Measurements from ENCODE around the gene KCNE5. TPM values are rescaled to one million over a fixed set of nuclear protein-coding genes. Genes with fewer than 3 reads are reported as not detected.

Gene KCNE5
- total and polyA plus RNA-seq, 9 of the 15 experiments (the other 6 are each of a cell fraction or from before 2014, with no cell fraction given): 0.08 to 0.38 (median 0.21) TPM; not detected in 1

DNA sequence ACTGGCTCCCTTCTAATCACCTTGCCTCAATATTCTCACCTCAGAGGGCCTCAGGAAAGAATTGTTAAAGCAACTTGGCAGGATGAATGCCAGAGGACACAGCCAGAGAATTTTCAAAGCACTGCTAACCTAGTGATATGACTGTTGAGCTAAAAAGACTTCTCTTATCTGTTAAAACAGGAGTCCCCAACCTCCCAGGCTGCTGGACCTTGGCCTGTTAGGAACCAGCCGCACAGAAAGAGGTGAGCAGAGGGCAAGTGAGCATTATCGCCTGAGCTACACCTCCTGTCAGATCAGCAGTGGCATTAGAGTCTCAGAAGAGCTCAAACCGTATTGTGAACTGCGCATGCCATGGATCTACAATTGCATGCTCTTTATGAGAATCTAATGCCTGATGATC lies 1.7 kb upstream of the KCNE5 start (continued):
- TF ChIP-seq, protein P1, sequence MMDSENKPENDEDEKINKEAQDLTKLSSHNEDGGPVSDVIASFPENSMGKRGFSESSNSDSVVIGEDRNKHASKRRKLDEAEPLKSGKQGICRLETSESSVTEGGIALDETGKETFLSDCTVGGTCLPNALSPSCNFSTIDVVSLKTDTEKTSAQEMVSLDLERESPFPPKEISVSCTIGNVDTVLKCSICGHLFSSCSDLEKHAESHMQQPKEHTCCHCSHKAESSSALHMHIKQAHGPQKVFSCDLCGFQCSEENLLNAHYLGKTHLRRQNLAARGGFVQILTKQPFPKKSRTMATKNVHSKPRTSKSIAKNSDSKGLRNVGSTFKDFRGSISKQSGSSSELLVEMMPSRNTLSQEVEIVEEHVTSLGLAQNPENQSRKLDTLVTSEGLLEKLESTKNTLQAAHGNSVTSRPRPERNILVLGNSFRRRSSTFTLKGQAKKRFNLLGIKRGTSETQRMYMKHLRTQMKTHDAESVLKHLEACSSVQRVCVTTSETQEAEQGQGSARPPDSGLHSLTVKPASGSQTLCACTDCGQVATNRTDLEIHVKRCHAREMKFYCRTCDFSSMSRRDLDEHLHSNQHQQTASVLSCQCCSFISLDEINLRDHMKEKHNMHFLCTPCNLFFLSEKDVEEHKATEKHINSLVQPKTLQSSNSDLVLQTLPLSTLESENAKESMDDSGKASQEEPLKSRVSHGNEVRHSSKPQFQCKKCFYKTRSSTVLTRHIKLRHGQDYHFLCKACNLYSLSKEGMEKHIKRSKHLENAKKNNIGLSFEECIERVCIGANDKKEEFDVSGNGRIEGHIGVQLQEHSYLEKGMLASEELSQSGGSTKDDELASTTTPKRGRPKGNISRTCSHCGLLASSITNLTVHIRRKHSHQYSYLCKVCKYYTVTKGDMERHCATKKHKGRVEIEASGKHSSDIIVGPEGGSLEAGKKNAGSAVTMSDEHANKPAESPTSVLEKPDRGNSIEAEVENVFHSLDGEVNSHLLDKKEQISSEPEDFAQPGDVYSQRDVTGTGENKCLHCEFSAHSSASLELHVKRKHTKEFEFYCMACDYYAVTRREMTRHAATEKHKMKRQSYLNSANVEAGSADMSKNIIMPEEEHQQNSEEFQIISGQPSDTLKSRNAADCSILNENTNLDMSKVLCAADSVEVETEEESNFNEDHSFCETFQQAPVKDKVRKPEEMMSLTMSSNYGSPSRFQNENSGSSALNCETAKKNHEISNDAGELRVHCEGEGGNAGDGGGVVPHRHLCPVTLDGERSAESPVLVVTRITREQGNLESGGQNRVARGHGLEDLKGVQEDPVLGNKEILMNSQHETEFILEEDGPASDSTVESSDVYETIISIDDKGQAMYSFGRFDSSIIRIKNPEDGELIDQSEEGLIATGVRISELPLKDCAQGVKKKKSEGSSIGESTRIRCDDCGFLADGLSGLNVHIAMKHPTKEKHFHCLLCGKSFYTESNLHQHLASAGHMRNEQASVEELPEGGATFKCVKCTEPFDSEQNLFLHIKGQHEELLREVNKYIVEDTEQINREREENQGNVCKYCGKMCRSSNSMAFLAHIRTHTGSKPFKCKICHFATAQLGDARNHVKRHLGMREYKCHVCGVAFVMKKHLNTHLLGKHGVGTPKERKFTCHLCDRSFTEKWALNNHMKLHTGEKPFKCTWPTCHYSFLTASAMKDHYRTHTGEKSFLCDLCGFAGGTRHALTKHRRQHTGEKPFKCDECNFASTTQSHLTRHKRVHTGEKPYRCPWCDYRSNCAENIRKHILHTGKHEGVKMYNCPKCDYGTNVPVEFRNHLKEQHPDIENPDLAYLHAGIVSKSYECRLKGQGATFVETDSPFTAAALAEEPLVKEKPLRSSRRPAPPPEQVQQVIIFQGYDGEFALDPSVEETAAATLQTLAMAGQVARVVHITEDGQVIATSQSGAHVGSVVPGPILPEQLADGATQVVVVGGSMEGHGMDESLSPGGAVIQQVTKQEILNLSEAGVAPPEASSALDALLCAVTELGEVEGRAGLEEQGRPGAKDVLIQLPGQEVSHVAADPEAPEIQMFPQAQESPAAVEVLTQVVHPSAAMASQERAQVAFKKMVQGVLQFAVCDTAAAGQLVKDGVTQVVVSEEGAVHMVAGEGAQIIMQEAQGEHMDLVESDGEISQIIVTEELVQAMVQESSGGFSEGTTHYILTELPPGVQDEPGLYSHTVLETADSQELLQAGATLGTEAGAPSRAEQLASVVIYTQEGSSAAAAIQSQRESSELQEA (IDR thresholded peaks at IDR 0.05; ENCODE audit: low read depth): no peak
- peak; percentile 27; the same call in 1 of the 2 replicates for TF ChIP-seq NFIC (IDR thresholded peaks at IDR 0.05)
- TF ChIP-seq, protein P2, sequence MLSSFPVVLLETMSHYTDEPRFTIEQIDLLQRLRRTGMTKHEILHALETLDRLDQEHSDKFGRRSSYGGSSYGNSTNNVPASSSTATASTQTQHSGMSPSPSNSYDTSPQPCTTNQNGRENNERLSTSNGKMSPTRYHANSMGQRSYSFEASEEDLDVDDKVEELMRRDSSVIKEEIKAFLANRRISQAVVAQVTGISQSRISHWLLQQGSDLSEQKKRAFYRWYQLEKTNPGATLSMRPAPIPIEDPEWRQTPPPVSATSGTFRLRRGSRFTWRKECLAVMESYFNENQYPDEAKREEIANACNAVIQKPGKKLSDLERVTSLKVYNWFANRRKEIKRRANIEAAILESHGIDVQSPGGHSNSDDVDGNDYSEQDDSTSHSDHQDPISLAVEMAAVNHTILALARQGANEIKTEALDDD (IDR thresholded peaks at IDR 0.05): peak; percentile 54; the same call in 1 of the 2 replicates

Data from K562 (cell line).